Measurements from ENCODE around the gene PCDHGB2.

DNA sequence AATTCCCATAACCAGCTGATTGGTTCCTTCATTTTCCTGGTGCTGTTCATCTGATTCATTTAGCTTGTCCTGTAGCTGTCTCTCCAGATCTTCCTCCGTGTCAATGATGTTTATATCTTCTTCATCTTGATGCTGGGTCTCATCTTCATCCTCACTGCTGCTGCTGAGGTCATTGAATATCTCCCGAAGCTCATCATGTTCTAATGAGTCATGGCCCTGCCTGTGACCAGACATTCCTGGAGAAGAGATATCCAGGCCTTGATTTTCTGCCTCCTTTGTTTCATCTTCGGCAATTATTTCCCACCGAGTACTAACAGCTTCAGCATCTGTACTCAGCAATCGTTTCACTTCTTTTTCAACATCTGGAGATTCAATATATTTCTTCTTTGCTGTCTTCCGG is 40.6 kb upstream of the PCDHGB2 start:
- TF ChIP-seq KDM5A (IDR thresholded peaks at IDR 0.05; ENCODE audit: low read length): no peak
- TF ChIP-seq, protein P1, sequence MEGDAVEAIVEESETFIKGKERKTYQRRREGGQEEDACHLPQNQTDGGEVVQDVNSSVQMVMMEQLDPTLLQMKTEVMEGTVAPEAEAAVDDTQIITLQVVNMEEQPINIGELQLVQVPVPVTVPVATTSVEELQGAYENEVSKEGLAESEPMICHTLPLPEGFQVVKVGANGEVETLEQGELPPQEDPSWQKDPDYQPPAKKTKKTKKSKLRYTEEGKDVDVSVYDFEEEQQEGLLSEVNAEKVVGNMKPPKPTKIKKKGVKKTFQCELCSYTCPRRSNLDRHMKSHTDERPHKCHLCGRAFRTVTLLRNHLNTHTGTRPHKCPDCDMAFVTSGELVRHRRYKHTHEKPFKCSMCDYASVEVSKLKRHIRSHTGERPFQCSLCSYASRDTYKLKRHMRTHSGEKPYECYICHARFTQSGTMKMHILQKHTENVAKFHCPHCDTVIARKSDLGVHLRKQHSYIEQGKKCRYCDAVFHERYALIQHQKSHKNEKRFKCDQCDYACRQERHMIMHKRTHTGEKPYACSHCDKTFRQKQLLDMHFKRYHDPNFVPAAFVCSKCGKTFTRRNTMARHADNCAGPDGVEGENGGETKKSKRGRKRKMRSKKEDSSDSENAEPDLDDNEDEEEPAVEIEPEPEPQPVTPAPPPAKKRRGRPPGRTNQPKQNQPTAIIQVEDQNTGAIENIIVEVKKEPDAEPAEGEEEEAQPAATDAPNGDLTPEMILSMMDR (IDR thresholded peaks at IDR 0.05; ENCODE audit: control extremely low read depth in 1 of 3, insufficient read depth in 1 of 3, low read depth in 1 of 3, low read length in 3 of 3): no peak
- TF ChIP-seq, protein P2, sequence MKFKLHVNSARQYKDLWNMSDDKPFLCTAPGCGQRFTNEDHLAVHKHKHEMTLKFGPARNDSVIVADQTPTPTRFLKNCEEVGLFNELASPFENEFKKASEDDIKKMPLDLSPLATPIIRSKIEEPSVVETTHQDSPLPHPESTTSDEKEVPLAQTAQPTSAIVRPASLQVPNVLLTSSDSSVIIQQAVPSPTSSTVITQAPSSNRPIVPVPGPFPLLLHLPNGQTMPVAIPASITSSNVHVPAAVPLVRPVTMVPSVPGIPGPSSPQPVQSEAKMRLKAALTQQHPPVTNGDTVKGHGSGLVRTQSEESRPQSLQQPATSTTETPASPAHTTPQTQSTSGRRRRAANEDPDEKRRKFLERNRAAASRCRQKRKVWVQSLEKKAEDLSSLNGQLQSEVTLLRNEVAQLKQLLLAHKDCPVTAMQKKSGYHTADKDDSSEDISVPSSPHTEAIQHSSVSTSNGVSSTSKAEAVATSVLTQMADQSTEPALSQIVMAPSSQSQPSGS (IDR thresholded peaks at IDR 0.05; ENCODE audit: low read length): no peak
- TF ChIP-seq TAF1 (IDR thresholded peaks at IDR 0.05; ENCODE audit: low read depth, low read length): no peak
- no peak for TF ChIP-seq SRF (IDR thresholded peaks at IDR 0.05; ENCODE audit: low read depth, low read length)
- no peak for TF ChIP-seq ZNF274 (IDR thresholded peaks at IDR 0.05; ENCODE audit: borderline replicate concordance, extremely low read depth, low read length)
- no peak for TF ChIP-seq TAF7 (optimal IDR thresholded peaks at IDR 0.05; ENCODE audit: borderline replicate concordance, low read depth, low read length)
- no peak for TF ChIP-seq FOSL1 (IDR thresholded peaks at IDR 0.05; ENCODE audit: insufficient read depth, low read depth, low read length)
- no peak for TF ChIP-seq EZH2 (IDR thresholded peaks at IDR 0.05; ENCODE audit: low read depth, low read length, severe bottlenecking)
- TF ChIP-seq SP1 (IDR thresholded peaks at IDR 0.05; ENCODE audit: low read depth, low read length): no peak

All from H1 (cell line).